Measurements from ENCODE around the gene CST6.
"Not testable (repeated sequence)": the region's sequence is repeated elsewhere in the genome, so short reads cannot be mapped to it uniquely, and the experiment has no call there.

CST6 gene

GRCh38 chr11:66015936-66016792 lies 4.4 kb downstream of the CST6 start:
- DNase-seq, result no peak

- no peak for DNase-seq
Measured at GRCh38 chr11:66016793-66017177, 5.0 kb downstream of the CST6 start.

- no peak for DNase-seq
Measured at GRCh38 chr11:66017321-66017720, 5.5 kb downstream of the CST6 start.

GRCh38 chr11:66020212-66020611 lies 8.4 kb downstream of the CST6 start:
- no peak for DNase-seq

- no peak for DNase-seq
Measured at GRCh38 chr11:66020618-66021357, 9.0 kb downstream of the CST6 start.

GRCh38 chr11:66022401-66023185 lies 10.8 kb downstream of the CST6 start:
- DNase-seq, result peak; percentile 77

- not testable (repeated sequence) for DNase-seq
Measured at GRCh38 chr11:66023186-66023440, 11.3 kb downstream of the CST6 start.

GRCh38 chr11:66026017-66026529 lies 14.3 kb downstream of the CST6 start, which contains the start of gene CATSPER1:
Gene CATSPER1 (minus strand): TSS chr11:66026479. CDS start chr11:66026379, 100 bp downstream.
- DNase-seq, result no peak

- DNase-seq, result no peak
Measured at GRCh38 chr11:66032957-66033735, 21.3 kb downstream of the CST6 start.

- no peak for DNase-seq
Measured at GRCh38 chr11:66035653-66036333, 24.0 kb downstream of the CST6 start.

- DNase-seq, result no peak
Measured at GRCh38 chr11:66036334-66036710, 24.5 kb downstream of the CST6 start.

- no peak for DNase-seq
Measured at GRCh38 chr11:66037327-66037726, 25.5 kb downstream of the CST6 start.

GRCh38 chr11:66039765-66040164 lies 28.0 kb downstream of the CST6 start:
- no peak for DNase-seq

- no peak for DNase-seq
Measured at GRCh38 chr11:66042227-66042995, 30.6 kb downstream of the CST6 start.

- DNase-seq, result no peak
Measured at GRCh38 chr11:66042996-66043906, 31.4 kb downstream of the CST6 start.

GRCh38 chr11:66044757-66045156 lies 32.9 kb downstream of the CST6 start:
- no peak for DNase-seq

- DNase-seq, result peak; percentile 88
Measured at GRCh38 chr11:66045177-66045639, 33.4 kb downstream of the CST6 start.

- no peak for DNase-seq
Measured at GRCh38 chr11:66046901-66047300, 35.1 kb downstream of the CST6 start.

- DNase-seq, result no peak
Measured at GRCh38 chr11:66047541-66048365, 35.9 kb downstream of the CST6 start.

All from T-helper 9 cell (primary cell).